Osteocyte (in vitro differentiated cells): ENCODE data around the gene FAM149A. TPM values are rescaled to one million over a fixed set of nuclear protein-coding genes. Genes with fewer than 3 reads are reported as not detected.

Source experiments
- DNase-seq: peaks from one replicate; pipeline ENCODE4 v3.0.0; 2021; ENCODE audit warnings: mixed read lengths; ENCODE audit not compliant: unreplicated experiment; ENCODE audit errors: extremely low spot score
- H3K27ac Mint-ChIP-seq: one replicate; pipeline ENCODE4 v1.8.0; 2021; ENCODE audit warnings: mild to moderate bottlenecking, mixed read lengths; ENCODE audit not compliant: unreplicated experiment
- H3K27me3 Mint-ChIP-seq: one replicate; pipeline ENCODE4 v1.8.0; 2021; ENCODE audit warnings: mixed read lengths; ENCODE audit not compliant: unreplicated experiment
- H3K36me3 Mint-ChIP-seq: one replicate; pipeline ENCODE4 v1.8.0; 2021; ENCODE audit warnings: mixed read lengths; ENCODE audit not compliant: unreplicated experiment
- H3K4me1 Mint-ChIP-seq: one replicate; pipeline ENCODE4 v1.8.0; 2021; ENCODE audit warnings: mixed read lengths; ENCODE audit not compliant: unreplicated experiment
- H3K4me3 Mint-ChIP-seq: one replicate; pipeline ENCODE4 v1.8.0; 2021; ENCODE audit warnings: mild to moderate bottlenecking, moderate library complexity, mixed read lengths; ENCODE audit not compliant: unreplicated experiment
- H3K9me3 Mint-ChIP-seq: one replicate; pipeline ENCODE4 v1.8.0; 2021; ENCODE audit warnings: mixed read lengths; ENCODE audit not compliant: unreplicated experiment
- long read RNA-seq: library from polyadenylated mRNA; unstranded; transcript quantifications from one replicate; pipeline ENCODE4 v2.0.0, GENCODE V29; 2021
- total RNA-seq: library from RNA; stranded (reverse); gene quantifications from 2 replicates; pipeline ENCODE4 v1.2.1, GENCODE V29; 2021
- TF ChIP-seq, protein P1 (sequence below): fragments of 200-600 bp; sonication (generic); IDR thresholded peaks from 2 replicates; pipeline ENCODE4 v1.5.0; 2021; ENCODE audit warnings: antibody characterized with exemption, mild to moderate bottlenecking, moderate library complexity

Gene FAM149A
- total RNA-seq = 2.0 and 2.3 TPM in 2 replicates
- long read RNA-seq, partial matches to known transcripts = 1 of 3 reads
- long read RNA-seq, other reads (novel, unspliced or antisense) = 2 of 3 reads

DNA sequence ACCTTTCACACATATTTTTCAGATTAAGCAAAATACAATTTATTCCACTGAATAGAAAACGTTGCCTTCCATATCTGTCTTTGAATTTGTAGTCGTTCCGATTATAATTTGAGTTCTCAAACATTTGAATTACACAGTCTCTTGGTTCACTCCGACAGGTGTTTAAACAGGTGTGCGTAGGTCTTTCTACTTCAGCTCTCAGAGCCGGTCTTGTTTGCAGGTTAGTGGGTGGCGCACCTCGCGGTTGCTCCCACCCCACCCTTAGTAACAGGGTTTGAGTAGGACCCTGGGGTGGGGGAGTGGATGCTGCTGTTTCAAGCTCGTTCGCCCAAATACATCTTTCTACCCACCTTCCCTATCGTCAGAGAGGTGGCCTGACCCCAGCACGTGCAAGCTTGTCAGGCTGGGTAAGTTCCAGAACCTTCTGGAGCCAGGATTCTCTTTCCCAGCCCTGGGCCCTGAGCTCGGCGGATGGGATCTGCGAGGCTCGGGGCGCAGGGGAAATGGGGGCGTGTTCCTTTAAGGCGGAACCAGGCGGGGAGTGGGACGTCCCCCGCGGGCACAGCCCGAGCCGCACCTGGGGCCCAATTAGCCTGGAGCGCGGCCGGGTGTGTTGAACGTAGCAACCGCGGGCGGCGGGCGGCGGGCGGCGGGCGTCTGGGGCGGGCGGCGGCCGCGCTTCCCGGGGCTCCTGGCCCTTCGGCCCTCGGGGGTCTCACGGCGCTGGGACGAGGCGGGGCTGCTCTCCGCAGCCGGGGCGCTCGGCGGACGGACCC, at the start of gene FAM149A:
FAM149A (plus strand) TSS at position 591 of the 776 bp plus-strand sequence.
- Mint-ChIP-seq H3K4me1 (peaks cover 5% of the 10 kb centered on the region), H3K9me3 (no peaks in the 10 kb centered on the region), H3K27ac (no peak within 1 kb of the TSS), H3K27me3 (peaks cover 46% of the 10 kb centered on the region), H3K4me3 (peak within 1 kb of the TSS; percentile 64), H3K36me3 (no peaks in the 10 kb centered on the region)
- DNase-seq = peak; percentile 49
- TF ChIP-seq, protein P1, sequence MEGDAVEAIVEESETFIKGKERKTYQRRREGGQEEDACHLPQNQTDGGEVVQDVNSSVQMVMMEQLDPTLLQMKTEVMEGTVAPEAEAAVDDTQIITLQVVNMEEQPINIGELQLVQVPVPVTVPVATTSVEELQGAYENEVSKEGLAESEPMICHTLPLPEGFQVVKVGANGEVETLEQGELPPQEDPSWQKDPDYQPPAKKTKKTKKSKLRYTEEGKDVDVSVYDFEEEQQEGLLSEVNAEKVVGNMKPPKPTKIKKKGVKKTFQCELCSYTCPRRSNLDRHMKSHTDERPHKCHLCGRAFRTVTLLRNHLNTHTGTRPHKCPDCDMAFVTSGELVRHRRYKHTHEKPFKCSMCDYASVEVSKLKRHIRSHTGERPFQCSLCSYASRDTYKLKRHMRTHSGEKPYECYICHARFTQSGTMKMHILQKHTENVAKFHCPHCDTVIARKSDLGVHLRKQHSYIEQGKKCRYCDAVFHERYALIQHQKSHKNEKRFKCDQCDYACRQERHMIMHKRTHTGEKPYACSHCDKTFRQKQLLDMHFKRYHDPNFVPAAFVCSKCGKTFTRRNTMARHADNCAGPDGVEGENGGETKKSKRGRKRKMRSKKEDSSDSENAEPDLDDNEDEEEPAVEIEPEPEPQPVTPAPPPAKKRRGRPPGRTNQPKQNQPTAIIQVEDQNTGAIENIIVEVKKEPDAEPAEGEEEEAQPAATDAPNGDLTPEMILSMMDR = no peak

DNA sequence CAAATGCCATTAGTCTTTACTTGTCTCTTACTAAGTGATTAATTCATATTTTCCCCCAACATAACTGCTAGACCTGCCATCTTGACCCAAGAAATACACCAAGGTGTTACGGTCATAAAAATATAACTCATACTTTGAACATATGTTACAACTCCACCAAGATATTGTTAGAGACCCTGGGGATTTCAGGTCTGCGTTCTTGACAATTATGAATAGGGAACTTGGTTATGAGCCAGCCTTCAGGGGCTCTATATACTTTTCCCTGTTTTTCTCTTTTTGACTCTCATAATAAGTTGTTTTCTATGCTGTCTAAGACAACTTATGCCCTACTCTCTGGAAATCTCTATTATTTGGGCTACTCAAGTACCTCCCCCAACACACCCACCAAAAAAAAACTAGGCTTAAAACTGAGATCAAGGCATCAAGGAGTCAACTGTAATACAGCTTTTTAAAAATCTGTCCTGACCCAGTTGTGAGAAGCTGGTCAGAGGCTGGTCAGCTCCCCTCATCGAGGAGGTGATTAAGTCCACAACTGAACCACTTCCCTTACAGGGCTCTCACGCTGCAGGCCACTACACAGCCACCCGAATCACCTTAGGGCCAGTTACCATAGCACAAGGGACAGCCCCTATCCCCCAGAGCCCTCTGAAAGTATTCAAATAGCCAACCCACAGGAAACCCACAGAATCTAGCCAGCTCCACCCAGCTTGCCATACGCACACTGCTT, 46.1 kb upstream of the FAM149A start:
- DNase-seq = no peak
- Mint-ChIP-seq H3K27ac (no peak overlapping the region), H3K27me3 (peaks cover 8% of the 10 kb centered on the region), H3K9me3 (peaks cover 11% of the 10 kb centered on the region), H3K36me3 (no peaks in the 10 kb centered on the region), H3K4me3 (no peak overlapping the region), H3K4me1 (no peaks in the 10 kb centered on the region)
- TF ChIP-seq, protein P1 = no peak

DNA sequence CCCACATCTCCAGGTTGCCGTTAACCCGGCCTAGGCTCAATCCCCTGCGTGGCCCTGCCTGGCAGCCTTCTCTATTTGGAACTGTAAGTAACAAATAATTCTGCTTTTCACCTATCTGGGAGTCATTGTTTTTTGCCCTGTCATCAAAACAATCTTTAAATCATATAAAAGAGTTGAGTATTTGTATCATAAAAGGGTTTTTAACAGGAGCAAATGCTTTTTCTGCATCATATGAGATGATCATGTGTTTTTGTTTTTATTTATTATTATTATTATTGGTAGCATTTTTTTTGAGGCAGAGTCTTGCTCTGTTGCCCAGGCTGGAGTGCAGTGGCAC, 45.6 kb upstream of the FAM149A start:
- H3K4me1 Mint-ChIP-seq = no peaks in the 10 kb centered on the region
- H3K27me3 Mint-ChIP-seq = peaks cover 8% of the 10 kb centered on the region
- DNase-seq = no peak
- TF ChIP-seq, protein P1 = no peak
- no peak overlapping the region for H3K27ac Mint-ChIP-seq
- no peaks in the 10 kb centered on the region for H3K36me3 Mint-ChIP-seq
- no peak overlapping the region for H3K4me3 Mint-ChIP-seq
- peaks cover 11% of the 10 kb centered on the region for H3K9me3 Mint-ChIP-seq

DNA sequence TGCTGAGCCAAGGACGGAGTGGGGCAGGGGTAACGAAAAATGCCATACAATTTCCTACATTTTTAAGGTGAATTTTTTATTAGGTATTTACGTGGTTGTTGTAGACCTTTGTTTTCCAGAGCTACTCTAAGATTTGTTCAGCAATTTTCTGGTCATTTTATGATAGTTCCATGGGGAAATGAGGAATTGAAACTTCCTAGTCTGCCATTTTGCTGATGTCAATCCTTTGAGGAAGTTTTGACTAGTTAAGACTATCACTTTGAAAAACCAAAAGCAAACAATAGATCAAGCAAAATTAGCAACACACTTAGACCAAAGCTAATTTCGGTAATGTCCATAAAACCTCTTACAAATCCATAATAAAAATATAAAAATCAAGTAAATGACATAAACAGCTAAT, 42.6 kb upstream of the FAM149A start:
- no peaks in the 10 kb centered on the region for H3K36me3 Mint-ChIP-seq
- DNase-seq = no peak

More for the DNA sequence above, 42.6 kb upstream of the FAM149A start:
- Mint-ChIP-seq H3K27me3 (peaks cover 2% of the 10 kb centered on the region), H3K4me3 (no peak overlapping the region), H3K9me3 (peaks cover 11% of the 10 kb centered on the region), H3K27ac (no peak overlapping the region), H3K4me1 (no peaks in the 10 kb centered on the region)
- TF ChIP-seq, protein P1 = no peak
